HS-27A (cell line): ENCODE measurements around the gene ENO3.

Experiments used
- DNase-seq: peaks from one replicate; pipeline ENCODE4 v3.0.0-alpha.2; 2012; ENCODE audit warnings: low read depth, missing footprints

ENO3 gene

DNA sequence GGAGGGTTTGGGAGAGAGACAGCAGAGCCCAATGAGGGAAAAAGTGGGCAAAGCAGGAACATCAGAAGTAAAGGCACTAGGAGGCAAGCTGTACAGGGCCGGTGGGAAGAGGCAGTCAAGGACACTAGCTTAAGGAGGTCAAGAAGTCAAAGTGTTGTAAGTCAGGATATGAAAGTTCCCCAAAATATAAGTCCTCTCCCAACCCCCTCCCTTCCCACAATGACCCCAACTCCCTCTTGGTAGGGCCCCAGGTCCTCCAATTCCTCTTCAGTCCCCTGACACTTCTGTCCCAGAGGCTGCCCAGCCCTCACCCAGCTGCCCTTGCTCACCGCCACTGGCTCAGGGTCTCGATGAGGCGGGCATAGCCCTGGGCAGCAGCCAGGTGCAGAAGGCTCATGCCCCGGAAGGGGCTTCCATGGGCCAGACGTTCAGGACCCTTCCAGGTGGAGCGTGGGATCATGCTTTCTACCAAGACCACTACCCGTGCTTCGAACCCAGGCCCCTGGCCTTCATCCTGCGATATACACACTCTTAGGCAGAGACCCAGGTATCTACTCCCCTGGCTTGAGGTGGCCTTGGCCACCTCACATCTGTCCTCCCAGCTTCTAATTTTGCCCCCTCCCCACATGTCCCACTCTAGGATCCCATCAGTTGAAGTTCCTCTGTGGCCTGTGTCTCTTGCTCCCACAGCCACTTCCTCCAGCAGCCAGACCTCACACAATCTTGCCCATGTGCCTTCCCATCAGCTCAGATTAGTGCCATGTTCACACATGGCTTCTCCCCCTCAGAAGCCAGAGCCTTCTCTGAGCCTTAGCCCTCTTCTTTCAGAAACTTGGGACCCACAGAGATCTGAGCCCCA is 22.6 kb downstream of the ENO3 start:
- DNase-seq, result no peak

GRCh38 chr17:4974115-4974670 is 23.3 kb downstream of the ENO3 start:
- no peak for DNase-seq

DNA sequence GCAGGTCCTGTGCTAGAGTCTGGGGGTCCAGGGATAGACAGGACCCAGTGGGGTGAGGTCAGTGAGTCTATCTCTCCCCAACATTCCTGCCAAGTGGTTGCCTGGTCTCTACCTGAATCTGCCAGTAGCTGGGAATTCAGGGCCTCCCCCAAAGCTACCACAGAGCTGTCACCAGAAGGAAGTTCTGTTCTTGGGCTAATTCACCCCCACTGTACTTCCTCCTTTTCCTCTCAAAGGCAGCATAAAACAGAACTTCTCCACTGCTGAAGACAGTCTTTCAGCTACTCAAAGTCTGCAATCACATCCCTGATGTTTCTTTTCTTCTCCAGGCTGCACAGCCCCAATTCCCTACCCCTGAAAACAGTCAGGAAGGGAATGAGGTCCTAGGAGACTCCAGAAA is 27.8 kb downstream of the ENO3 start:
- no peak for DNase-seq

GRCh38 chr17:4980644-4981216 is 29.8 kb downstream of the ENO3 start:
- no peak for DNase-seq

DNA sequence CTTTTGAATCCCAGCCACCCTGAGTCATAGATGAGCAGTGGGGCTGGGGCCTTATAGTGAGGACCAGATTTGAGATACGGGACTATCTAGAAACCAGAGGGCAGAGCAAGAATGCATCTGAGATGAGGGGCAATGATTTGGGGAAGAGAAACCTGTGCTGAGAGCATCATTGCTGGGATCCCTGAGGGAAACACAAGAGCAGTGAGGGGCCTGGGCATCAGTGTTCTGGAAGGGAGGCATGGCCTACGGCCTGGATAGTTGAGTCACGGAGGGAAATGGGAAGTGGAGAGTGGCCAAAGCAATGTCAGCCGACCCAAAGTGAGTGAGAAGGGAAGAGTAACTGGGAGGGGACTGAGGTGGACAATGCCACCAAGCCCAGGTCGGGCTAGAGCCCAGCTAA is 31.4 kb downstream of the ENO3 start:
- DNase-seq, result no peak

DNA sequence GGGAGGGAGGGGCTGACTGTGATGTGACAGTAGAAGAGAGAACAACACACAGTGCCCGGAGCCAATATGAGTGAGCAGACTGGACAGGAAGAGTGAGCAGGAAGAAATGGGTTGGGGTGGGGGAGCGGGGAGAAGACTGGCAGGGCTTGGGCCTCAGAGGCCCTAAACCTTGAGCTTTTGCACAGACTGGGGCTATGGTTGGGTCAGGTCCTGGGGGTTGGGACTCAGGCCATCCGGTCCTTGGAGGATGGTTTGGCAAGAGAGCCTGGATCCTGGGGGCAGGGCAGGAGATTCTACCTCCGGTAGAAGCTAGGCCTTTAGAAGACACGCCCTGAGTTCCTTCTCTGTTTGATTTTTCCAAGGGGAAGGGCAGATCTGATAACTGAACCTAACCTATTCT is 35.5 kb downstream of the ENO3 start:
- no peak for DNase-seq

DNA sequence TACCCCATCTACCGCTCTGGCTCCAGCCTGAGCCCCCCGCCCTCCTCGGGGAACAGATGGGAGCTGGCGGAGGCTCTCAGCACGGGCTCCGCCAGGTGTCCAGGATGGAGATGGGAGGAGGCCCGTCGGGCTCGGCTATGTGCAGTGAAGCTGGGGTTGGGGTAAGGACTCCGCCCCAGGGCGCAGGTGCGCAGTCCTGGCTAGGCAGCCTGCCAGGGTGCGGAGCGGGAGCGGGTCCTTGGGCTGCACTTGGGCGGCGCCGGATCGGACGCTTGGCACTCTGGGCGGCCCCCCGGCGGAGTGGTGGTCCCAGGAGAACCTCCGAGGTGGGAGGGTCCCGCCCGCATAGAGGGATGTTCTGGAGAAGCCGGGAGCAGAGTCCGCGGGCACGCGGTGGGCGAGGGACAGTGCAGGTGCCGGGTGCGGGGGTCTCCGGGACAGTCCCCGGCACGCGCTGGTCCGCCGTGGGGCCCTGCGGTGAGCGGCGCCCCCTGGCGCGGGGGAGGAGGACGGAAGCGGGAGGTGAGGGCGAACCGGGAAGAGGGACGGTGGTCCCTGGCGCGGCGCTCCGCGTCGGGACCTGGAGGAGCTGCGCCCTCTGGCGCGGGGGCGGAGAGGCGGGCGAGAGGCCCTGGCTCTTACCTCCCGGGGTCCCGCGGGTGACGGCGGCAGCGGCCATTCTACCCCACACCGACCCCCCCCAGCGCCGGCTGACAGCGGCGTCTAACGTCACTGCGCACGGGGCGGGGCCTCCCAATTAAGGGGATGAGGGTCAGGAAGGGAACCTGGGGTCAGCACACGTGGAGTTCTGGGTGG is 36.2 kb downstream of the ENO3 start, which contains the start of gene CAMTA2:
CAMTA2 (minus strand) TSS at position 725 of the 816 bp plus-strand sequence. CDS start 1,453 bp downstream, outside the sequence.
- no peak for DNase-seq

DNA sequence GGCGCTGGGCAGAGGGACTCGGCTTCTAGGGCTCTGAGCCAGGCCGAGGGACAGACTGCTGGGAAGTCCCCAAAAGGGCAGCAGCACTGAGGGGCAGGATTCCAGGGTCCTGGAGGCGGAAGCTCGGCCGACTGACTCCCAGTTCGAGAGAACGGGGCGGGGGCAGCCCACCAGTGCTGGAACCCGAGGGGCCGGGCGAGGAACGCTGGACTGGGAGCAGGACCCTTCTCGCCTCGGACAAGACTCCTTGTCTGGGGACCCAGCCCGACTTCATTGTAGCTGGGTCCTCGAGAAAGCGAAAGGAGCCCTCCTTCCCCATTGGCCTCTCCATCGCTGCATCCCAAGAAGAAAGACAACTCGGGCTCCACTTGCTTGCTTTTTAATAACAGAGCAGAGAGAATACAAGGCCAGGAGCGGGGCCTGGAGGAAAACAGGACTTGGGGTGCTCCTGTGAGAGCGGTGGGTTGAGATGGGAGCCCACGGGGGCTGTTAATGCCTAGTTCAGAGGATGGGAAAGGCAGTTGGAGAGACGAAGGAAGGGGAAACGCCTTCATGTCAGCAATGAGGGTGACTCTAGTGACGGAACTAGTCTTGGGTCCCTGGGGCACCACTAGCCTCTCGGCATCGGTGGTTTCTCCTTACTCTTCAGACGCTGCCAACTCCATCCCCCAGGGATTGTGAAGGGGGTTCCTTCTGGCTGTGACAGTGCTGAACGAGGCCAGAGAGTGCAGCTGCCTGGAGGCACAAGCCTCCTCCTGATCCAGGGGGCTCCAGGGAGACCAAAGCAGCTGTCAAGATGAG is 37.0 kb downstream of the ENO3 start:
- no peak for DNase-seq

DNA sequence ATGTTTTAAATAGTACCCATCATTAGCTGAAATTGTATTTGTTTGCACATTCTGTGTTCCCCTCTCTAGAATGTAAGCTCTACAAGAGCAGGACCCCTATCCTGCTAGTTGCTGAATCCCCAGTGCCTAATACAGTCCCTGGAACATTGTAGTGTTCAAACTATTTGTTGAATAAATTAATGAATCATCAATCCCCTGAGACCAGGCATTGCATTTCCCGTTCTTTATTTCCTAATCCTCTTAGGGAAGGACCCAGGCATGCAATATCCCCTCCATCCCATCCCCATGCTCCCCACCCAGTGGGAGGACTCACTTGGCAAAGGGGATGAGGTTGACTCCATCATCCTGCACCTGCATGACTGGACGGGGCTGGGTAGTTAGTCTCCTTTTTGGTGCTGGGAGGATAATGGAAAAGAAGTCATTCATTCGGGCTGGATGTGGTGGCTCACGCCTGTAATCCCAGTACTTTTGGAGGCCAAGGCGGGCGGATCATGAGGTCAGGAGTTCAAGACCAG is 43.2 kb downstream of the ENO3 start:
- no peak for DNase-seq

DNA sequence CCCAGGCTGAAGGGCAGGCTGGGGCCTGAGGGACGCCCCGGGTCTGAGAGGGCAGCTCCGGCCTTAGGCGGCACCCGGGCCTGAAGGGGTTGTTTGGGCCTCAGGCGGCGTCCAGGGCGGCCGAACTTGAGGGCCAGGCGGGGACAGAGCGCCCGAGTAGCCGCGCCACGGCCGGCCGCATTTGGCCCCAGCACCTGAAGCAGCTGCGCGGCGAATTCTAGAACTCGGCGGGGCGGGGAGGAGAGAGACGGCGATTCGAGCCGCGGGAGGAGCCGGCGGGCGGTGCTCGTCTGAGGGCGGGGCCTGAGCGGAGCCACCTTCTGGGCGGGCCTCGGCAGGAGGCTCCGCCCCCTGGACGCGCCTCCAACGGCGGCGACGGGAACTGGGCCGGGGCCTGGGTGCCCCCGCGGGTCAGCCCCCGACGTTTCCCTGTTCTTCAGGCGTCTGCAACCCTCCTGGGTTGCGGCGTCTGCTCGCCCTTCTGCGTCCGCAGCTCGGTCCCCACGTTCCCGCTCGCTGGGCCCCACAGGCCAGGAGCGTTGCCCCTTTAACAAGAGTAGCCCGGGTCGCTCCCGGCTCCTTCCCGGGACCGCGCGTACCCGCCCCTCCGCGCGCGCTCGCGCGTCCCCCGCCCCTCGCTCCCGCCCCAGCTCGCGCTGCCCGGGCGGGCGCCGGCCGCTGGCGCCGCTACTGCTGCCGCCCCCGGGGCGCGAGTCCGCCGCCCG is 46.5 kb downstream of the ENO3 start, which contains the start of the genes INCA1 and KIF1C:
INCA1 (minus strand) TSS at position 221 of the 725 bp plus-strand sequence. CDS start 3,085 bp downstream, outside the sequence.
KIF1C (plus strand) TSS at position 649 of the 725 bp plus-strand sequence. CDS start 2,297 bp downstream, outside the sequence.
- peak; percentile 34 for DNase-seq

GRCh38 chr17:4998027-4998731 is 47.3 kb downstream of the ENO3 start:
- DNase-seq, result no peak

DNA sequence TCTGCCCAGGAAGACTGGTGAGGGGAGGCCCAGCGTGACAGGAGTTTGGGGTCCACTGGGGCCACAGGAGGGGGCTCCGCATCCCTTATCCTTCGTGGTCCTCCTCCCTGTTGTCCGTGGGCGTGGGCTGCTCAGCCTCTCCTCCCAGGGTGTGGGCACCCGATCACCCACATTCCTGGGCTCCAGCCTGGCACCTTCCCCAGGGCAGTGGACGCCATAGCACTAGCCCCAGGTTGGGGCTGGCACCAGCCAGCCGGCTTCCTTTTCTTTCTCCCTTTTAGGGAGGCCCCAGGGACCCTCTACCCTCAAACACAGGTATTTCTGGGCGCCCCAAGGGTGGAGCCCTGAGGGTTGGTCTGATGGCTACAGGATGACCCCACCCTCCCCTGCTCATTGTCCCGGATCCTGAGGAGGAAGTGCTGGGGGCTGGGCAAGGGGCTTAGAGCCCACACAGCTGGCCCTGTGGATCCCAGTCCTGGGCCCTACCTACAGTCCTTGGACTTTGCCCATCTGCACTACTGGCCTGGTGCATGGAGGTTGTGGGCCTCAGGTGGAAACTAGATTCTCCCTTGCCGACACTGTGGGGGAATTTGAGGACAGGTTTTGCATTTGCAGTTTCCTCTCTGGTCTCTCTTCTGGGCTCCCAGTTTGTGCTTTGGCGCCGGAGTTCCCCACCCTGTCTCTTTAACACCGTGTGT is 48.0 kb downstream of the ENO3 start:
- DNase-seq, result no peak

- no peak for DNase-seq
Measured at GRCh38 chr17:4999430-5000093, 48.6 kb downstream of the ENO3 start.

GRCh38 chr17:5000237-5000639 is 49.3 kb downstream of the ENO3 start:
- no peak for DNase-seq

GRCh38 chr17:5002121-5002788 is 51.3 kb downstream of the ENO3 start:
- DNase-seq, result no peak

- DNase-seq, result no peak
Measured at GRCh38 chr17:5003214-5003867, 52.4 kb downstream of the ENO3 start.
